Loucy (cell line): Measurements from ENCODE around the gene HTR7.

Experiments
- H2AFZ ChIP-seq: fragments of 200-600 bp; sonication (generic); 2 replicates; pipeline ENCODE4 v1.6.0; 2016; ENCODE audit warnings: antibody characterized with exemption, mild to moderate bottlenecking, low read length, moderate library complexity
- H3F3A ChIP-seq: fragments of 200-600 bp; 2 replicates; pipeline ENCODE4 v1.6.0; 2016; ENCODE audit warnings: antibody characterized with exemption, low read depth, mild to moderate bottlenecking
- H3K27me3 ChIP-seq: fragments of 200-600 bp; sonication (generic); 2 replicates; pipeline ENCODE4 v1.6.1; 2014; ENCODE audit warnings: low read length, mild to moderate bottlenecking; ENCODE audit not compliant: insufficient read depth, poor library complexity, severe bottlenecking
- H3K36me3 ChIP-seq: fragments of 200-600 bp; sonication (generic); 2 replicates; pipeline ENCODE4 v1.6.1; 2016; ENCODE audit warnings: low read length; ENCODE audit not compliant: insufficient read depth
- H3K4me1 ChIP-seq: fragments of 200-600 bp; sonication (generic); 2 replicates; pipeline ENCODE4 v1.5.1; 2014; ENCODE audit warnings: low read length, mild to moderate bottlenecking; ENCODE audit not compliant: insufficient read depth, poor library complexity, severe bottlenecking
- H3K4me2 ChIP-seq: fragments of 200-600 bp; sonication (generic); 2 replicates; pipeline ENCODE4 v1.6.0; 2014; ENCODE audit warnings: antibody characterized with exemption, low read length, low read depth, mild to moderate bottlenecking; ENCODE audit not compliant: poor library complexity, severe bottlenecking
- H3K4me3 ChIP-seq: fragments of 200-600 bp; sonication (generic); 2 replicates; pipeline ENCODE4 v1.5.1; 2014; ENCODE audit warnings: low read length, mild to moderate bottlenecking, mixed read lengths; ENCODE audit not compliant: poor library complexity, severe bottlenecking
- H3K79me2 ChIP-seq: fragments of 200-600 bp; sonication (generic); 2 replicates; pipeline ENCODE4 v1.6.1; 2014; ENCODE audit warnings: low read length; ENCODE audit not compliant: insufficient read depth
- H3K9ac ChIP-seq: fragments of 200-600 bp; sonication (generic); 2 replicates; pipeline ENCODE4 v1.6.0; 2014; ENCODE audit warnings: mild to moderate bottlenecking, low read depth, low read length, moderate library complexity; ENCODE audit not compliant: poor library complexity, severe bottlenecking
- H3K9me2 ChIP-seq: fragments of 200-600 bp; sonication (generic); replicated peaks from 2 replicates; pipeline ENCODE4 v1.6.1; 2016; ENCODE audit warnings: low read depth, low read length, mixed read lengths
- H3K9me3 ChIP-seq: fragments of 200-600 bp; sonication (generic); 2 replicates; pipeline ENCODE4 v1.6.1; 2014; ENCODE audit warnings: mild to moderate bottlenecking, antibody characterized with exemption, low read length, low read depth; ENCODE audit not compliant: insufficient read depth
- H4K20me1 ChIP-seq: fragments of 200-600 bp; sonication (generic); 2 replicates; pipeline ENCODE4 v1.6.0; 2014; ENCODE audit warnings: antibody characterized with exemption, low read length, mild to moderate bottlenecking; ENCODE audit not compliant: insufficient read depth, poor library complexity, severe bottlenecking
- CTCF ChIP-seq: fragments of 200-600 bp; sonication (generic); conservative IDR thresholded peaks from 2 replicates; pipeline ENCODE4 v1.5.1; 2014; ENCODE audit warnings: mild to moderate bottlenecking, antibody characterized with exemption, low read length
- EZH2phosphoT487 ChIP-seq: fragments of 200-600 bp; IDR thresholded peaks from 2 replicates; pipeline ENCODE4 v1.6.1; 2018; ENCODE audit warnings: antibody characterized with exemption, mild to moderate bottlenecking, moderate library complexity, borderline replicate concordance

HTR7 gene

GRCh38 chr10:90741926-90742565 lies 115.8 kb downstream of the HTR7 start:
- H3K4me3 ChIP-seq: no peak overlapping the region
- H3K27me3 ChIP-seq: no peaks in the 10 kb centered on the region
- no peak overlapping the region for H2AFZ ChIP-seq
- no peaks in the 10 kb centered on the region for H3K4me1 ChIP-seq
- H3K9me3 ChIP-seq: no peaks in the 10 kb centered on the region
- no peaks in the 10 kb centered on the region for H3K79me2 ChIP-seq
- H3F3A ChIP-seq: no peaks in the 10 kb centered on the region
- TF ChIP-seq EZH2phosphoT487: no peak
- TF ChIP-seq CTCF: no peak
- no peak overlapping the region for H3K9ac ChIP-seq
- H3K36me3 ChIP-seq: no peaks in the 10 kb centered on the region
- H4K20me1 ChIP-seq: no peaks in the 10 kb centered on the region
- no peaks in the 10 kb centered on the region for H3K9me2 ChIP-seq
- no peak overlapping the region for H3K4me2 ChIP-seq

GRCh38 chr10:90740265-90740664 lies 117.6 kb downstream of the HTR7 start:
- no peak overlapping the region for H2AFZ ChIP-seq
- H3K36me3 ChIP-seq: no peaks in the 10 kb centered on the region
- H3F3A ChIP-seq: no peaks in the 10 kb centered on the region
- no peak overlapping the region for H3K4me2 ChIP-seq
- no peaks in the 10 kb centered on the region for H3K4me1 ChIP-seq
- H3K27me3 ChIP-seq: no peaks in the 10 kb centered on the region
- no peak overlapping the region for H3K9ac ChIP-seq
- H3K4me3 ChIP-seq: no peak overlapping the region
- H3K9me3 ChIP-seq: no peaks in the 10 kb centered on the region
- H3K79me2 ChIP-seq: no peaks in the 10 kb centered on the region
- no peak for TF ChIP-seq EZH2phosphoT487
- TF ChIP-seq CTCF: no peak
- H3K9me2 ChIP-seq: no peaks in the 10 kb centered on the region
- no peaks in the 10 kb centered on the region for H4K20me1 ChIP-seq

GRCh38 chr10:90738885-90739284 lies 119.0 kb downstream of the HTR7 start:
- TF ChIP-seq CTCF (no peak), EZH2phosphoT487 (no peak)
- H2AFZ ChIP-seq: no peak overlapping the region
- H3K4me2 ChIP-seq: no peak overlapping the region
- H3K79me2 ChIP-seq: no peaks in the 10 kb centered on the region
- H3K4me3 ChIP-seq: no peak overlapping the region
- no peaks in the 10 kb centered on the region for H3F3A ChIP-seq
- no peaks in the 10 kb centered on the region for H3K9me3 ChIP-seq
- H3K36me3 ChIP-seq: no peaks in the 10 kb centered on the region
- no peaks in the 10 kb centered on the region for H3K4me1 ChIP-seq
- no peaks in the 10 kb centered on the region for H3K9me2 ChIP-seq
- no peaks in the 10 kb centered on the region for H3K27me3 ChIP-seq
- H3K9ac ChIP-seq: no peak overlapping the region
- no peaks in the 10 kb centered on the region for H4K20me1 ChIP-seq
